ENCODE data around the gene TRAIP. TPM values are rescaled to one million over a fixed set of nuclear protein-coding genes. Genes with fewer than 3 reads are reported as not detected.
A peak's percentile ranks its signal among the peaks of the same experiment; 100 is the strongest.

TRAIP gene
- total and polyA plus RNA-seq, 2 donors (not counting 1 experiment from before 2014, with no cell fraction given) = 5.0 to 8.7 TPM

DNA sequence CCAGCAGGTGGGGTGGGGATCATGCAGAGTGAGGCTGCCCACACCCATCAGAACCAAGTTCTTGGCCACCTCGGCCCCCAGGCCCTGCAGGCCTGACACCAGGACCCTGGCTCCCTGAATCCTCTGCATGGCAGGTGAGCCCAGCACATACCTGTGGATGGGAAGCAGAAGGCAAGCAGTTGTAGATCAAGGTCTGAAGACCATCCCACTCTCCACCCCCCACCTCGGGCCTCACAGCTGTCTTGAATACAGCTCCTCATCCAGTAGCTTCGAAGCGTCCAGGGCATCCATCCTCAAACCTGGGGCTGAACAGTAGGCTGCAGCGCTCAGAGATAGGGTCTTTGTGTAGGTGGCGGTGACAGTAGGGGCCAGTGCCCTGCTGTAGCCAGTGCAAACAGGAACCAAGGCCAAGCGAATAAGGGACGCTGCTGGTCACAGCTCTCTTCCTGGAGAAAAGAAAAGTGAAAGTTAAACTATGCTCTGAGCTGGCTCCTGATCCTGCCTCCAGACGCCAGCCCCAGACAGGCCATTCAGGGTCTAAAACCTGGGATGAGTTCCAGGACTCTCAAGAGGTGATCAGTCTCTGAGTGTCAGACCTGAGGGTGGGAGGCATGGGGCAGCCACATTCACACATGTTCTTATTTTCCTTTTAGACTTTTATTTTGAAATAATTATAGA lies 42.7 kb downstream of the TRAIP start, which contains the start of gene UBA7:
Gene UBA7, minus strand, starts transcription at position 457 of the 678 bp plus-strand sequence. Its CDS starts 166 bp downstream, at position 291.
- Histone ChIP-seq H2AFZ (ENCODE audit: insufficient read depth, low read depth, low read length, poor library complexity, severe bottlenecking) (peak within 1 kb of the TSS; percentile 96), H3K36me3 (replicated peaks in 1 of 2; ENCODE audit: control extremely low read depth in 1 of 2, control insufficient read depth in 1 of 2, extremely low read depth in 1 of 2, insufficient read depth in 2 of 2, low read length in 1 of 2) (peaks cover 0 to 45% of the 10 kb centered on the region in 2 experiments), H3K4me3 (ENCODE audit: control extremely low read depth in 1 of 5, extremely low read depth in 1 of 5, insufficient read depth in 1 of 5, low read depth in 2 of 5, low read length in 4 of 5) (peak within 1 kb of the TSS; percentile 48 to 93 (median 78)), H3K27ac (ENCODE audit: low read length in 2 of 2) (peak within 1 kb of the TSS; percentile 68 to 92), H3K4me2 (replicated peaks; ENCODE audit: low read depth, low read length, poor library complexity, severe bottlenecking) (peak within 1 kb of the TSS; percentile 87), H3K27me3 (replicated peaks in 1 of 4; ENCODE audit: control extremely low read depth in 1 of 4, control insufficient read depth in 3 of 4, insufficient read depth in 4 of 4, low read length in 3 of 4) (no peaks in the 10 kb centered on the region), H3K9ac (ENCODE audit: low read length) (peak within 1 kb of the TSS; percentile 81), H3K79me2 (ENCODE audit: control insufficient read depth, insufficient read depth, low read length) (peaks cover 64% of the 10 kb centered on the region), H3K9me3 (ENCODE audit: control extremely low read depth in 1 of 3, control insufficient read depth in 2 of 3, insufficient read depth in 1 of 3, low read length in 2 of 3) (no peaks in the 10 kb centered on the region), H4K20me1 (ENCODE audit: control insufficient read depth, insufficient read depth, low read length, poor library complexity, severe bottlenecking) (no peaks in the 10 kb centered on the region), H3K4me1 (ENCODE audit: control insufficient read depth in 2 of 2, insufficient read depth in 2 of 2, low read length in 2 of 2) (peaks cover 26 to 47% of the 10 kb centered on the region in 2 donors)
- Mint-ChIP-seq H3K4me1 (peaks cover 52% of the 10 kb centered on the region), H3K4me3 (peak within 1 kb of the TSS; percentile 99), H3K27me3 (no peaks in the 10 kb centered on the region), H3K9me3 (ENCODE audit: insufficient read depth) (no peaks in the 10 kb centered on the region), H3K27ac (peak within 1 kb of the TSS; percentile 99)
- CTCF ChIA-PET = interaction anchor here (0.8 to 11.0 kb wide), 4 partner anchors 9 to 24 kb away, joined by 3 to 121 read pairs (median 42); partner anchors contain the start of gene INKA1
- TF ChIP-seq, protein P1, sequence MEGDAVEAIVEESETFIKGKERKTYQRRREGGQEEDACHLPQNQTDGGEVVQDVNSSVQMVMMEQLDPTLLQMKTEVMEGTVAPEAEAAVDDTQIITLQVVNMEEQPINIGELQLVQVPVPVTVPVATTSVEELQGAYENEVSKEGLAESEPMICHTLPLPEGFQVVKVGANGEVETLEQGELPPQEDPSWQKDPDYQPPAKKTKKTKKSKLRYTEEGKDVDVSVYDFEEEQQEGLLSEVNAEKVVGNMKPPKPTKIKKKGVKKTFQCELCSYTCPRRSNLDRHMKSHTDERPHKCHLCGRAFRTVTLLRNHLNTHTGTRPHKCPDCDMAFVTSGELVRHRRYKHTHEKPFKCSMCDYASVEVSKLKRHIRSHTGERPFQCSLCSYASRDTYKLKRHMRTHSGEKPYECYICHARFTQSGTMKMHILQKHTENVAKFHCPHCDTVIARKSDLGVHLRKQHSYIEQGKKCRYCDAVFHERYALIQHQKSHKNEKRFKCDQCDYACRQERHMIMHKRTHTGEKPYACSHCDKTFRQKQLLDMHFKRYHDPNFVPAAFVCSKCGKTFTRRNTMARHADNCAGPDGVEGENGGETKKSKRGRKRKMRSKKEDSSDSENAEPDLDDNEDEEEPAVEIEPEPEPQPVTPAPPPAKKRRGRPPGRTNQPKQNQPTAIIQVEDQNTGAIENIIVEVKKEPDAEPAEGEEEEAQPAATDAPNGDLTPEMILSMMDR (IDR thresholded peaks at IDR 0.05) = no peak
- no peak for TF ChIP-seq EZH2 (IDR thresholded peaks at IDR 0.05; ENCODE audit: borderline replicate concordance, insufficient read depth, low read depth, low read length, poor library complexity, severe bottlenecking)
- POLR2A ChIA-PET = interaction anchor here (0.5 to 3.3 kb wide), 7 partner anchors 8 to 1876 kb away, joined by 3 to 24 read pairs (median 8); partner anchors contain the start of genes INKA1 and IP6K1
- DNase-seq (peak; percentile 70), ATAC-seq (ENCODE audit: low read depth) (peak; percentile 95)
- intact Hi-C loops (cut with micrococcal nuclease) = loop anchor here (1.0 kb wide), 1 partner anchor 8 kb away; no protein-coding TSS in a partner anchor
- 3% methylated on average over 6 of the region's 9 CpGs for WGBS (ENCODE audit: insufficient coverage)
